GM10847 (cell line): ENCODE measurements around the gene FBXW4.

Source experiments
- POLR2A ChIP-seq: IDR thresholded peaks from 2 replicates; pipeline ENCODE4 v1.6.1; 2011; ENCODE audit not compliant: insufficient read length; ENCODE audit errors: extremely low read depth

Gene FBXW4

DNA sequence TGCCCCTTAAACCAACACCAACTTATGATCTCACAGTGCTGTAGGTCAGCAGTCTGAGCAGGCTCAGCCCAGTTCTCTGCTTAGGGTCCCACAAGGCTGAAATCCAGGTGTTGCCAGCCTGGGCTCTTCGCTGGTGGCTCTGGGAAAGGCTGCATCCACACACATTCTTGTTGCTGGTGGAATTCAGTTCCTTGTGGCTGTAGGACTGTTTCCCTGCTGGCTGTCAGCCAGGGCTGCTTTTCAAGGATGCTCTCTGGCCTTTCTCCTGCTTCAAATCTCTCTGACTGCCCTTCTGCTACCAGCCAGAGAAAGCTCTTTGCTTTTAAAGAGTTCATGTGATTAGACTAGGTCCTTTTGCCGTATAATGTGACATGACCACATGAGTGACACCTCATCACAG is 122.2 kb downstream of the FBXW4 start:
- no peak for TF ChIP-seq POLR2A

DNA sequence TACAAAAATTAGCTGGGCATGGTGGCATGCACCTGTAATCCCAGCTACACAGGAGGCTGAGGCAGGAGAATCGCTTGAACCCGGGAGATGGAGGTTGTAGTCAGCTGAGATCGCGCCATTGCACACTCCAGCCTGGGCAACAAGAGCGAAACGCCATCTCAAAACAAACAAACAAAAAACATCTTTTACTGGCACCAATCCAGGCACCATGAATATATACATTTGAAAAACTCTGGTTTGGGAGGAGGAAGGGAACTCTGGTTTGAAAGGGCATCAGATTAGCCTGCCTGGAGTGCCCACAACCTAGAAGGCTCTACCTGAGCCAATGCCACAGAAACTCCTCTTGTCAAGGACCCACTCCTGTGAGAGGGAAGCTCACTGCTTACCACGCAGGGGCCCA is 122.8 kb downstream of the FBXW4 start:
- TF ChIP-seq POLR2A: no peak

DNA sequence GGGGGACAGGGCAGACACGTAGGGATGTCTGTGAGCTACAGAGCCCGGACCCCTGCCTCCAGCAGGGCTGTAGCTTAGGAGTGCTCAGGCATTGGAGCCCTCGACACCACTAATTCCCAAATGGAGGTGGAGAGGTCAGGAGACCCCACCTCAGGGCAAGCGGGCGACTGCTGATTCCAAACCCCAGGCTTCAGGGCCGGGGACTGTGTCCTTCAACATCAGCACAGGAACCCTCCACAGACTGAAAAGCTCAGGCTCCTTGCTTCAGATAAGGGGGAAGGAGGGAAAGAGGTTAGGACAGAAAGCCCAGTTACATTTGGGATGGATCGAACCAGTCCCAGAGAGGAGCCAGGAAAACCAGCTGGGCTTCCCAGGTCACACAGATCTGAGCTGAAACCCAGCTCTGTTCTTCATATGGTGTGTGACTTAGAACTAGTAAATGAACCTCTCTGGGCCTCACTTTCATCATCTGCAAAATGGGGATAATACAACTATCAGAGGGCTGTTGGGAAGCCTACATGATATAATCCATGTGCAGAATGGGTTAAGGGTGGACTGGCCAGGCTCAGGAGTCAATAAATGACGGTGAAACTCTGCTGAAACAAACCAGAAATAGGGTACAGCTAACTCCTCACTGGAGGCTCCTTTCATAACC is 123.6 kb downstream of the FBXW4 start:
- no peak for TF ChIP-seq POLR2A

DNA sequence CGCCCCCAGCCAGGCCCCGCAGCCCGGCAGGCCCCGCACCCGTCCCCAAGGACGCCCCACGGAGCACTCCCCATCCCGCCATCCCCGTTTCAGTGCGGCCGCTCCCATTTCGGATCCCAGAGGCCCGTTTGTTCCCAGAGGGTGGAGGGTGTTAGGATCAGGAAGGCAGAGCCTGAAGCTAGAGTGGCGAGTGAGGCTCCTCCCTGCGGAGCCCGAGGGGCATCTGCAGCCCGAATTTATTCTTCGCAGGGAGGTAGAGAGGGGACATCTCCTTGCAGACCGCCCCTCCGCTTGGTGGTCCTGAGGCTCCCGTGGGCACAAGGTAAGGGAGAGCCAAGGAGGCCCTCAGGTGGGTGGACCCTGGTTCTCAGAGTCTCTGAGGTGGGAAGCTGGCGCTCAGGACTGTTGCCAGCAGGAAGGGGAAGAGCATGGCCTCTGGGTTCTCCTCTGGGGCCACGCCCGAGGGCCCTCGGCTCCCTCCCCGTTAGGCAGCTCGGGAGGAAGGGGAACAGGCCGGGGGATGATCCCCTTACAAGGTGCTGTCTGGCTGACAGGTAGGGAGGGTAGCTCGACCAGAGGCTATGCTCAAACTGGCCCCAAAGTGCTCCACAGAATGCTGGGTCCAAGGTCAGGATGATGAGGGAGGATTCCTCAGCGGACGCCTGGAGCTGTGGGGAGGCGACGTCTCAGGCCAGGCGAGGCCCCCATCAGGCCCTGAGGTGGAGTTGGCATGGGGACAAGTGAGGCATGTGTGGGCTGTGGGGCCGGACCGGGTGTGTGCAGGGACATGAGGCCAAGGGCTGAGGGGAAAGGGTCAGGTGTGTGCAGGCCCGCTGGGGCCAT is 124.3 kb downstream of the FBXW4 start:
- no peak for TF ChIP-seq POLR2A

DNA sequence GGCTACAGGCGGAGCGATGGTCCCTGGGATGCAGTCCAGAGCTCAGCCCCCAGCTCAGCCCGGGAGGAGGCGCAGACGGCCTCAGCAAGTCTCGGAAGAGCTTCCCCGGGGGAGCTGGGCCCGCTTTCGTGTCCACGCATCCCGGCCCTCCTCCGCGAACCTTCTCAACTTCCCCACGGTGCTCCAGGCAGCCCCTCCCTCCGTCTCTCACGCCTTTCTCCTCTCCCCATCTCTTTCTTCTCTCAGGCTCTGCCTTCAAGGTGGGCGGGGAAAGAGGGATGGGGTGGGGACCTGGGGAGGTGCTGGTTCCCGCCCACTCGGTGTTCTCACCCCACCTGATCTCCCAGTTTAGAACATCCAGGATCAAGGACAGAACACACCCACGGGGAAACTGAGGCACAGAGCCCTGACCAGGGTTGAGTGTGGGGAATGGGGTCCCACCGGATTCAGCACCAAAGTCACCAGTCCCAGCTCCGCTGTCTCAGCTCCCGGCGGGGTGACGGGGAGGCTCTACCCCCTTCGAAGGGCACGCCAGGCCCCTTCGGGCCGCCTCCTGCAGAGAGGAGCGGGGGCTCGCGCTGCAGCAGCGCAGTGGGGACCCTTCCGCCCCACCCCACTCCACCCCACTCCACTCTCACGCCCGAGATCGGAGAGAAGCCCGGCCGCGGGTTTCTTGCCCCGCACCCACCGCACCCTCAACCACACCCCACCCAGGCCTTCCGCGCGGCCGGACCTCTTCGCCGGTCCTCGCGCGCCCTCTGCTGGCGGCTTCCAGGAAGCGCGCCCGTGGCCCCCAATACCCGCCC is 125.1 kb downstream of the FBXW4 start:
- no peak for TF ChIP-seq POLR2A

DNA sequence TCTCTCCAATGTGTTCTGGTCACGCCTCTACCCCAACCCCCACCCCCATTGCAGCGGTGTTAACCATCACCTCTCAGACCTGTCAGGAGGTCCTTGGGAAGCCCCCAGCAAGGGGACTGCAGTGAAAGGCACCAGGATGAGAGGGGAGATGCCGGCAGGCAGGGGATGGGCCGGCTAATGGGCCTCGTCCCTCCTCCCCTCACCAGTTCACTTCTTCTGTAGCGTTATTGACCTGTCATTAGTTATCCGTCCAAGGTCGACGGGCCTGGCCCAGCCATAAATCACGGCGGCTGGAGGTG is 125.7 kb downstream of the FBXW4 start:
- TF ChIP-seq POLR2A: no peak

DNA sequence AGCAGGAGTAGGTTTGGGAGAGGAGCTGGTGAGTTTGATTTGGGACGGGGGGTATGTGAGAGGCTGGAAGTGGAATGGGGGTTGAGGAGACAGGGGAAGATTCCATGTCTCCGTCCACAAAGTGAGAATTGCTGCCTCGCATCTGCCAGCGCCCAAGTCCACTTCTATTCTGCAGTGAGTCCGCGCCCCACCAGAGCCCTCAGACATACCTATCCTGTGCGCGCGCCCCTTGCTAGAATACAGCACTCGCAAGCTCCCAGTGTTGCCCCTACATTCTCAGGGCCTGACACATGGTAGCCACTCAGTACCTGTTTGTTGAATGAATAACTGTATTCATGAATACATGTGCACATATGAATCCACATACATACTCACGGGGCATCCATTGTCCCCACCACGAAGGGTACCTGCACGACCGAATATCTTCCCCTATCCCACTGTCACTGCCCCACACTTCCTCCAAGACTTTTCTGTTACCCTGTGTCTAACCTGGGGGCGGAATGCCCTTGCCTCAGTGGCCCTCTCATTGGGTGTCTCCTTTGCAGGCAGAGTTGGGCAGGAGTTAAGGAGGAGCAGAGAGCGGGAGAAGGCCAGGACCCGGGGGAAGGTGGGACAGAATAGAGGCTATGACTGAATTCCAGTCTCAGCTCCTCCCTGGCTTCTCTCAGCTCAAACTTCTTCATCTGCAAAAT is 126.8 kb downstream of the FBXW4 start:
- TF ChIP-seq POLR2A: no peak

DNA sequence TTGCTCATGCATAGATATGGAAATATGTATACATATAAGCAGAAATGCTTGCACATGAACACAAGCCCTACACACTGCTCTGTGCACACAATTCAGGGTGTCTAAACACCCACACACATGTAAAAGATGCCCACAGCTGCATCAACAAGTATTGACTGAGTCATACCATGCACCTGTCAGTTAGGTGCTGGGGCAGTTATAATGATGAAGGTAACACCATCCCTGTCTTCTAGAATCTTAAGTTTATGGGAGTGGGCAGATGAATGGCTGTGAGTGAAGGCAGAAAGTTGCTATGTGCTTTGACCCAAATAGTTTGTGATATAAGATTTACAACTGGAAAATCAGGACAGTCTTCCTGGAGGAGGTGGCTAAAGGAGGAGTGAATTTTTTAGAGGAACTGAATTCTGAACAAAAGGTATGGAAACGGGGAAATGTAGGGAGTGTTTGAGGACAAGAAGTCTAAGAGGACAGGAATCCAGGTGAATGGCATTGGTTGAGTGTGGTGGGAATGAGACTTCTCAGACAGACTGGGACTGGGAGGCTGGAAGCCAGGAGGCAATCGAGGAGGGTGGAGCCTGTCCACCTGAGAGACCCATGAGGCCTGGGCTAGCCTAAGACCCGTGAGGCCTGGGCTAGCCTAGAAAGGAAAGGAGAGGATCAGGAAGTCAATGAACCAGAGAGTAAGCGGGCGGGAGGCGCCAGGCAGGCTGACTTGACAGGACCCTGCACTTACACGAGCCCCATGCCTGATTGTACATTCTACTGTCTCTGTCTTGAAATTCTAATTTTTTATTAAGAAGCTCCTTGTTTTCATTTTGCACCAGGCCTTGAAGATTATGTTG is 127.6 kb downstream of the FBXW4 start:
- TF ChIP-seq POLR2A: no peak

DNA sequence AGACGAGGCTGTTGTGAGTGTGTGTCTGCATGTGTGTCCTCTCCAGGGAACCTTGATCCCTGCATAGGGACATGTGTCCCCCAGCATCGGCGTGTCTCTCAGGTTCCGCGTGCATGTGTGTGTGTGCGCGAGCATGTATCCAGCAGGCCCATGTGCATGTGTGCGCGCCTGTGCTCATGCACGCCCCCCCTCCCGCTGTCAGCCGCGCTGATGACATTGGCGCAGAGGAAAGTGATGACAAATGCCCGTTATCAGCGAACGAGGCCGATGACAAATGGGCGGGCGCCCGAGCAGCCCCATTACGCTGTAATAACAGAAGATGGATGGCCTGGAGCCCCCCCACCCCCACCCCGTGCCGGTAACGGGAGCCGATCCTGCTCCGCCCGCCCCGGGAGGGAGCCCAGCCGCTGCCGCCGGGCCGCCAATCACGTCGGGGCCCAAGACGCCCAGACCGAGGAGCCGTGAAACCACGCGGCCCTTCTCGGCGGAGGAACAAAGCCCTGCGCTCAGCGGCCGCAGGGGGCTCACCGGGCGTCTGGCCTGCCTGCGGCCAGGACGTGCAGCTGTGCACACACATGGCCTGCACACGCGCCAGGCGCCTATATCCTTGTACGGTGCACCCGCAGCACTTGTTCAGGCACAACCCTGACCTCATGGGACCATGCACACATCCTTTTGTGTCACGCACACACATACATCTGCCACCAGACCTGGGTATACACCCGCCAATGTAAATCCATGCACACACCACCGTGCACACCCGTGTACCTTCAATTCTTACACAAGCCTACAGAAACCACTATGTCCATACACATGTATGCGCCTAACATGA is 128.4 kb downstream of the FBXW4 start:
- no peak for TF ChIP-seq POLR2A

DNA sequence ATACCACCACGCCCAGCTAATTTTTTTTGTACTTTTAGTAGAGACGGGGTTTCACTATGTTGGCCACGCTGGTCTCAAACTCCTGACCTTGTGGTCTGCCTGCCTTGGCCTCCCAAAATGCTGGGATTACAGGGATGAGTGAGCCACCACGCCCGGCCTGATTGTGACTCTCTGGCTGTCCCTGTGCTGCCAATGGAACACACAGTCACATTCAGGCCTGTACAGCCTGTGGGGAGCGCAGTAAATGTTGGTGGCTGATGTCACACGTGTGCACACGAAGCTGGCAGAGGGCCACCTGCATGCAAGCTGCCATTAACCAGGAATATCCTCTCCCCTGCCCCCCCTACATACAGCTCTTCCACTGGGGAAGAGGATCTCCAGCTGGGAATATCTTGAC is 129.0 kb downstream of the FBXW4 start:
- no peak for TF ChIP-seq POLR2A

DNA sequence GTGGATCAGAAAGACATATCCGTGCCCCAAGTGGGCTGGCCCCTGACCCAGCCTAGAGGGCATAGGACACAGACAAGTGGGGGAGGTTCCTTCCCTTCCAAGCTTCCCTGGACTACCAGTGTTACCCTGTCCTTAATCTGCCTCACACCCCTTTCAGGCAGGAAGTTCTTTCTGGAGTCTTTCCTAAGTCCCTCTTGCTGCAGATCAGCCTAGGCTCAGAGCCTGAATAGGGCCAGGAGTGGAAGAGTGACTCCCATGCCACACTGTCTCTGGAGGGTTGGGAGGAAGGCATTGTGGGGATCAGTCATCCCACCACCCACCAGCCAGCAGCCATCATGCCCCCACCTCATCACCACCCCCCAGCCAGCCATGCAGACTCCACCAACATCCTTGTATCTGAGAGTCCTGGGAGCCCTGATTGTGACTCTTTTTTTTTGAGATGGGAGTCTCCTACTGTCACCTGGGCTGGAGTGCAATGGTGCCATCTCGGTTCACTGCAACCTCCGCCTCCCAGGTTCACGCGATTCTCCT is 129.5 kb downstream of the FBXW4 start:
- TF ChIP-seq POLR2A: no peak

DNA sequence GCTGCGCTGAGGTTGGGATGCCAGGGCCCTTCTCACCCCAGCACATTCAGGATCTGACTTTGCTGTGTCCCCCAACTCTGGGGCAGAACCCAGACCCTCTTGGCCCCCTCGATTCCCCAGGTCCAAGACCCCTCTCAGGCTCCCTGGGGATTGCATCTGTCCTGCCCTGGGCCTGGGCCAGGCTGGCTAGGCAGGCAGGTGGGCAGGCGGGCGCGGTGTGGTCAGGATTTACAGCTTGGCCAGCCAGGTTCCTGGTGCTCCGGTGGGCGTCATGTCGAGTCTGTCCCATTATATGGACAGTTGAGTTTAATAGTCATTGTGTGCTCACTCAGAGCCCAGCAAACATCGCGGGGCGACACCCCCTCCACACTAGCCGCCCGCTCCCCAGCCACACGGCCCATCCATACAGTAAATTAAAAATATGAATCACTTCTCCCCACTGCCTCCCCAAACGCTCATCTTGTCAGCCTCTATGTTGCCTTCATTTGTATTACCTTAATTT is 130.4 kb downstream of the FBXW4 start:
- TF ChIP-seq POLR2A: no peak

DNA sequence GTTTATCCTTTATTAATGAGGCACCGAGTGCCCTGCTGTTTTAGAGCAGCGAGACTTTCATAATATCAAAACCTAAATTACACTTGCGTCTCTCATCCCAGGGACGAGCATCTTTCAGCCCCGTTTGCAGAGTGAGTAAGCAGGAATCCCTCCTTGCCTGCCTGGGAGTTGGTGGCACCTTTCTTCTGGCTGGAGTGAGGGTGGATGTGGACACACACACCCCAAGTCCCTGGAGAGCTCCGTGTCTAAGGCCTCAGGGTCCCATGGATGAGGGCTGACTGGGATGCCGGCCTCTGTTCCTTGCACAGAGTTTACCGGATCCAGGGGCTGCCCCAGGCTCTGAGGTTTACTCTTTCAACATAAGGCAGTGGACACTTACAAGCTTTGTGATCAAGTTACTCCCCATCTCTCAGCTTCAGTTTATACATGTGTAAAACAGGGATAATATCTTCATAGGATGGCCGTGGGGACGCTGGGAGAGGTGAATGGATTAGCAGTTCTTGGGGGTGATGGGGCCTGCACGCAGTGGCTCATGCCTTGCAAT is 131.4 kb downstream of the FBXW4 start:
- no peak for TF ChIP-seq POLR2A
